GM19324 (cell line): Measurements from ENCODE around the gene SNX4.
"Not testable (repeated sequence)": the region's sequence is repeated elsewhere in the genome, so short reads cannot be mapped to it uniquely, and the experiment has no call there.

Experiments
- ATAC-seq: cut with Tn5 transposase; IDR thresholded peaks from one replicate; pipeline ENCODE4 v1.9.1; 2021; ENCODE audit warnings: mild to moderate bottlenecking, moderate library complexity; ENCODE audit not compliant: unreplicated experiment, low FRiP score

The SNX4 gene

DNA sequence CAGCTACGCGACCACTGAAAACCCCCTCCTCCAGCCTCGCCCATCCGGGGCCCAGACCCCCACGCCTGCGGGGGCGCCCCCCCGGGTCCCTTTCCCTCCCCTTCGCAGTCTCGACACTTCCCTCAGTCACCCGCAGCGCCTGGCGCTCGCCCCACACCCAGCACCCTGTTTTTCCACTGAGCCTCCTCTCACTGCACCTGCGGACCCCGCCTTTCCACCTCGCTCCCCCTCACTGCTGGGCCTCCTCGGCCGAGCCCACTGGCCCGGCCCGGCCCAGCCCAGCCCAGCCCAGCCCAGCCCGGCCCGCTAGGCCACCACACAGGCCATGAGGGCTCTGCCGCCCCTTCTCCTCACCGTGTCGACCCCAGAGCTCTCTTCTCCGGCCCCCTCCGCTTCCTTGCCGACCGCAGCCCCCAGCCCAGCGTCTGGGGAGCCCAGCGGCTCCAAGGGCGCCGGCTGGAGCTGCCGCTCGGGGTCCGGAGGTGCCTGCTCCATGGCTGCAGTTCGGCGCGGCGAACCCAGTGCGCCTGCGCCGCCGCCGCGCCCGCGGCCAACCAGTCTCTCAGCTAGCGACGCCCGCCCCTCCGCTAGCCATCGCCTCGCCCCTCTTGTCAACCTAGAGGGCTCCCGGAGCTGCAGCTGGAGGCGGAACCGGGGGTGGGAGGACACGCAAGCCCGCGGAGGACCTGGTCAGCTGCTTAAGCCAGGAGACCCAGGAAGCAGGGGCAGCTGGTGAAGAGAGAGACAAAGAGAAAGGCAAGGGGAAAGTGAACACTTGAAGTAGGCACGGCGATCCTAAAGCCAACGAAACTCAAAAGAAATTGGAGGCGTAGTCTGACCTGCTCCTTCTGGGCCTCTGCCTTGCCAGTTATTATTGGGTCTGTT is at the start of gene SNX4:
TSS of gene SNX4 (minus strand) at position 525 of the 885 bp plus-strand sequence. CDS start at position 495, 30 bp downstream.
- peak; percentile 87 for ATAC-seq

DNA sequence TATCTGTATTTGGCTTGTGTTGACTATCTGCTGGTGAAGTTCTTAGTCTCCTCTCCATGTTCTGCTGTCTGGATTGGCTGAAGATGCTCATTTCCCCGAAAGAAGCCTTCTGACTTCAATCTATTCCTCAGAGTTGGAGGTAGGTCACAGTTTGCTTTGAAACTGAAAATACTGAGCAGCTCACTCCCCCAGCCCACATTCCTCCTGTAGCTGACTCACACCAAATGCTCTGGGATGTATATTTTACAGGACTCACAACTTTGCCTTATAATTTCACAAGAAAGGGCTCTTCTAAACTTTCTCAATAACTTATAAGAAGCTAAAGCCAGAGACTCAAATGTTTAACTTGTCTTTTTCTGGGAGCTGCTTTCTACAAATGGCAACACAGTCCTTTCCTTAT is 36.3 kb upstream of the SNX4 start:
- ATAC-seq: no peak

DNA sequence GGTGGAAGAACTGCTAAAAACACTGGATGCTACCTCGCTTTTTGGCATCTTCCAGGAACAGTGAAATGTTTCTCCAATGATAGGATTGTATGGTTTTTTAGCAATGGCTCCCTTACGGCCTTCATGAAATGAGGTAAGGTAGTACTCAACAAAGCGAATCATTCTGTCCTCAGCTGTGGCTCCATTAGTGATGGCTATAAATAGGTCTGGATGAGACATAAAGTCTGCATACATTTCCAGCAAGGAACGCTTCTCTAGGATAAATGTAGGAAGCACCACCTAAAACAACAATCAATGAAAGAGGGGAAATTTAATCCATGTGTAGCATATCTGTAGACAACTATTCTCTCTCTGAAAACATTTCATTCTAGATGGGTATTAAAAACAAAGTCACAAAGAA is 32.4 kb upstream of the SNX4 start:
- ATAC-seq: no peak

DNA sequence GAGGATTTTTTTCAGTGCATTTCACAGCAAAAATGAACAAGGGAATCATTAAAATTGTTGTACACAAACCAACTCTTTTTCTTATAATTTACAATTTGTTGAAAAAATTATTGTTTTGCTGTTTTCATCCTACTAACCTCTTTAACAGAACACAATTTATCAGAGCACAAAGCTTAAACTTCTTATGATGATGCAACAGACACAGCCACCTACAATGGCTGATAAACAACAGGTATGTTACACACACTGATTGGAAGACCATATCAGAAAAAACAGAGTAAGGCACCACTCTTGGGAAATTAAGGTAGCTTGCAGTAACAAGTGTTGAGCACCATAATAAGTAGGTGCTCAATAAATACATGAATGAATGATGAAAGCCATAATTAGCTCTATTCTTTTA is 8.9 kb upstream of the SNX4 start:
- ATAC-seq: no peak

DNA sequence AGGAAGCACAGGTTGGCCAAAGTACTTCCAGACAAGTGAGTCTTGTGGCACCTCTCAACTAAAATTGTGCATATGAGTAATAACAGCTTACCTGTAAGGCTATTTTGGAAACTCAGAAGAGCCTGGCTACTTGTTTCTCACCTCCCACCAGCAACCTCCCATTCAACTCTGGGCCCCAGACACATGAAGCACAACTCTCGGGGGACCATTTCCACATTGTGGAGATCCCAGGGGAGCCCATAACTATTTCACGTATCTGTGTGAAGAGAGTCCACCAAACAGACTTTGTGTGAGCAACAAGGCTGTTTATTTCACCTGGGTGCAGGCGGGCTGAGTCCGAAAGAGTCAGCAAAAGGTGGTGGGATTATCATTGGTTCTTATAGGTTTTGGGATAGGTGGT is 5.2 kb upstream of the SNX4 start:
- no peak for ATAC-seq

DNA sequence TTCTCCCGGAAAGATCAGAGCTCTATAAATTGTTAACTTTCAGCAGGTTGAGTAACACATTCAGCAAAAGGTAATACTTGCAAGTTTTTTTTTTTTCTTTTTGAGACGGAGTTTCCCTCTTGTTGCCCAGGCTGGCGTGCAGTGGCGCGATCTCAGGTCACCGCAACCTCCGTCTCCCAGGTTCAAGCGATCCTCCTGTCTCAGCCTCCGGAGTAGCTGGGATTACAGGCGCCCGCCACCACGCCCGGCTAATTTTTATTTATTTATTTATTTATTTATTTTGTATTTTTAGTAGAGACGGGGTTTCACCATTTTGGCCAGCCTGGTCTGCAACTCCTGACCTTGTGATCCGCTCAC is 539 bp upstream of the SNX4 start:
- not testable (repeated sequence) for ATAC-seq

DNA sequence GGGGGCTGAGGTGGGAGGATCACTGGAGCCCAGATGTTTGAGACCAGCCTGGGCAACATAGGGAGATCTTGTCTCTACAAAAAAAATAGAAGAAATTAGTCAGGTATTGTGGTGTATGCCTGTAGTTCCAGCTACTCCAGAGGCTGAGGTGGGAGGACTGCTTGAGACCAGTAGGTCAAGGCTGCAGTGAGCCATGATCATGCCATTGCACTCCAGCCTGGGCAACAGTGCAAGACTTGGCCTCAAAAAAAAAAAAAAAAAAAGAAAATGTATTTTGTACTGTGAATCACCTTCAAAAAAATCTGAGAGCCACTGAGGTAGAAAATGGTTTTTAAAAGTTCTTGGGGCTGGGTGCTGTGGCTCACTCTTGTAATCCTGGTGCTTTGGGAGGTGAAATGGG is 4.6 kb downstream of the SNX4 start:
- ATAC-seq: no peak

DNA sequence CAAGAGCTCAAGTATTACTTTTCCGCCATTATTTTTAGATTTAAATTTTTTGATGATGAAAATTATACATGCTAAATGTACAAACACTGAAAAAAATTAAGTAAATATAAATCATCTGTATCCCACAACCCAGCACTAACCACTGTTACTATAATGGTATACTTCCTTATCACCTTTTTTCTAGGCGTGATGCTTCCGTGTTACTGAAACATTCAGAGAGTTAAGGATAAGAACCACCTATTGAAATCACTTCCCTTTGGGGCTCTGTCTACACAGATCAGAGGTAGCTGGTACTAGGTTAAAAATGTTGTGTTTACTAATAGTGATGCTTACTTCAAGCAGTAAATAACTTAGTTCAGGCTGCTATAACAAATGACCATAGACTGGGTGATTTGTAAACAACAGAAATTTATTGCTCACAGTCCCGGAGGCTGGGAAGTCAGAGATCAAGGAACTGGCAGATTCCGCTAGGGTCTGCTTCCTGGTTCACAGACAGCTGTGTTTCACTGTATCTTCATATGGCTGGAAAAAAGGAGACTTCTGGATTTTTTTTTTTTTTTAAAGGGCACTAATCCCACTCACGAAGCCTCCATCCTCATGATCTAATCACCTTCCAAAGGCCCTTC is 6.4 kb downstream of the SNX4 start:
- no peak for ATAC-seq

DNA sequence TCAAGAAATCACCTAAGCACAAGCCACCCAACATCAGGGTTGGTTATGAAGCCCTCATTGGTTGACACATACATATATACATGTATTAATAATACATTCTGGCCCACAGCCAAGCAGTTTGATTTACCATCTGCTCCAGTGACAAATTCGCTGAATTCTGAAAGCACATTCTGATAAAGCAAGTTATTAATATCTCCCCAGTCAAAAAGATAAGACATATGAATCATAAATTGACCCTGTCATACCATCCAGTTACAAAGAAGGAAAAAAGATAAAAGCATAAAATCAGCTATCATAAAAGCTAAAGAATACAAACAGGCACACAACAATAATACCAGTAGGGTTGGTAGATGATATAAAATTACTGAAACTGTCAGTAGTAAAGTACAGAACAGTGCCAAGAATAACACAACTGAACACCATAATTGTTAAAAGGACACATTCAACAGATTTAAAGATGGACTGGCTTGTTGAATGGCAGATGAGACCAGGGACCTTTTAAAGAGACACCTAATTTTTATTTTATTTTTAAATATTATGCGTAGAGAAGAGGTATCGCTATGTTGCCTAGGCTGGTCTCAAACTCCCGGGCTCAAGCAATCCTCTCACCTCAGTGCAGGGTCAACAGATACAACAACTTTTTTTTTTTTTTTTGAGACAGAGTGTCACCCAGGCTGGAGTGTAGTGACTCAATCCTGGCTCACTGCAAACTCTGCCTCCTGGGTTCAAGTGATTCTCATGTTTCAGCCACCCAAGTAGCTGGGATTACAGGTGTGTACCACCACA is 7.7 kb downstream of the SNX4 start:
- no peak for ATAC-seq

DNA sequence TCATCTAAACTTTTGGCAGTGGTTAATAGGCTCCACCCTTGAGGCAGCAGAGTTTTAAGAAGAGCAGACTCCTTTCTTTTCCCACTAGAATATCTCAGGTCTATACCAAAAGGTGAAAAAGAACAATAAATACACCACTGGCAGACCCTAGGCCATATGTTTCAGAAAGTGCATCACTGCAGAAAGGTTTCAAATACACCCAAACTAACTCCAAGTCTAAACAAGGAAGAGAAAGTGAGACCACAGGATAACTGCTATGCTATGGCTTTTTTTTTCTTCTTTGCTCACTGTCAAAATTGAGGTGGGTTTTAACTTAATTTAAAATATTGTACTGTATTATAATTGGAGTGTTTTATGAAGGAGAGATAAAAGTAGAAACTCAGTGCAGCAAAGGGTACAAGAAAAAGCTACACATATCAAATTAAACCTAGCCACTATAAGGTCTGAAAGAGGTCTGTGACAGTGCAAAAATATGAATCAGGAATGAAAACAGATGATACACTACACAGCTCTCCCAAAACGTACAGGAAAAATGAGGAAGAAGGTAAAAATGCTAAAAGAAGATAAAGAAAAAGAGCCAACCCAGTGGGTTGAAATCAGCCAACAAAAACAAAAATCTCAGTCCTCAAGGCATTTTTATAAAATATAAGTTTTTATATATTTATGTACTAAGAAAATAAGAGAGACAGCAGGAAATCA is 8.4 kb downstream of the SNX4 start:
- ATAC-seq: no peak

DNA sequence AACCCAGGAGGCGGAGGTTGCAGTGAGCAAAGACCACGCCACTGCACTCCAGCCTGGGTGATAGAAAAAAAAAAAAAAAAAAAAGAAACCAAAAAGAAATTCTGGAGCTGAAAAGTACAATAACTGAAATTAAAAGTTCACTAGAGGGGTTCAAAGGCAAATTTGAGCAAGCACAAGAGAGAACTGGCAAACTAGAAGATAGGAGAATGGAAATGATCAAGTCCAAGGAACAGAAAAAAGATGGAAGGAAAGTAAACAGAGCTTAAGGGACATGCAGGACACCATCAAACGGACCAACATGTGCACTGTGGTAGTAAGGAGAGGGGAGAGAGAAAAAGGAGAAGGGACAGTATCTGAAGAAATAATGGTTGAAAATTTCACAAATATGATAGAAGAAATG is 12.9 kb downstream of the SNX4 start:
- no peak for ATAC-seq

DNA sequence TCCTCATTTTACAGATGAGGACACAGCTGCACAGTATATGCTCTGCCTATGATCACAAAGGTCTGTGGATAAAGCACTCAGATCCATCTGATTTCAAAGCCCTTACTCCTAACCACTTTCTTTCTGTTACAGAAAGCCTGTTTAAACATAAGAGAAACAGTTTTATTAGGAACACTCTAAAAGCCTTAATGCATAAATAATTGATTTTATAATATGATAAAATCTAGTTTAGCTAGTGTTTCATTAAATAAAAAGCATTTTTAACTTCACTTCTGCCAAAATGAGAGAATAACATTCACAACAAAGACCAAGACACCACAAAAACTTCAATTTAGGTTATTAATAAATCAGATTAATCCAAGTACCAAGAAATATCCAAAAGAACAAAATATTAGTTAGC is 21.4 kb downstream of the SNX4 start:
- ATAC-seq: no peak

DNA sequence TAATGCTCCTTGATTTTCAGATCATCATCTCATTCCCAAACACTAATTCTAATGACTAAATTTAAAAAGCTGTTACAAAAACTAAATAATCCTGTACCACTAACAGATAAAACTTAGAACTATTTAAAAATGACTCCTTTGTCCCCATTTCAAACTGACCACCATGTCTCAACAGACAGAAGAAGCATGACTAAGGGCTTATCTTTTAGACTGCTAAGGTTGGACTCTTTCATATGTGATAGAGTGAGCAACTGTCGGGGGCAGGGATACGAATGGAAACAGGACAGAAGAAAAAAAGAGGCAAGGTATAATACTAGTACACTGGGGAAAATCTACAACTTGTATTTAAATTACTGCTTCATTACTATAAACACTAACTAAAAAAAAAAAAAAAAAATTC is 23.3 kb downstream of the SNX4 start:
- no peak for ATAC-seq

DNA sequence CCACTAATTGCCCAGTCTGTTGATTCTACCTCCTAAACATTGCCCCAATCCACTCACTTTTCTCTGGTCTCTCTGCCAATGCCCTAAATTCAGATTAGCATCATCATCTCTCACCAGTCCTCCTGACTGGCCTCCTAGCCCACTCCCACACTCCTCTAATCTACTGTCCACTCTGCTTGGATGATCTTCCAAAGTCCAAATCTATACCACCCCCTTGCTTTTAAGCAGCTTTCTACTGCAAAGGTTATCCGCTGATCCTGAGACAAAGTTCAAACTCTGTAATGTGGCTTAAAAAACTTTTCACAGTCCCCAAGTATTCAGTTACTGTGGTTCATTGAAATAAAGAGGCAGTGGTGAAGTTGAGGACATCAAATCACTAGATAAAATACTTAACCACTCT is 37.6 kb downstream of the SNX4 start:
- ATAC-seq: no peak

DNA sequence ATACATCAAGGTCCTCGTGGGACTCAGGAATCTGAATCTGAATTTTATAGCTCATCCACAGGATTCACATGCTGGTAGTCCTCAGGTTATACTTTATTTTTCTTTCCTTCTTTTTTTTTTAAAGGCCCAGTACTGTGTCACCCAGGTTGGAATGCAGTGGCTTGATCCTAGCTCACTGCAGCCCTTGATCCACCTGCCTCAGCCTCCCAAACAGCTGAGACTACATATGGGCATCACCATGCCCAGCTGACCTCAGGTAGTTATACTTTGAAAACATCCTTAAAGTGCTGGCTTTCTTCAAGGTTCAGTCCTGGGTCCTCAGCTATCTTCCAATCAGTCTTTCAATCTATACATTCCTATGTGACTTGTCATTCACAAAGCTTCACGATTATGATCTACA is 38.2 kb downstream of the SNX4 start:
- ATAC-seq: no peak

DNA sequence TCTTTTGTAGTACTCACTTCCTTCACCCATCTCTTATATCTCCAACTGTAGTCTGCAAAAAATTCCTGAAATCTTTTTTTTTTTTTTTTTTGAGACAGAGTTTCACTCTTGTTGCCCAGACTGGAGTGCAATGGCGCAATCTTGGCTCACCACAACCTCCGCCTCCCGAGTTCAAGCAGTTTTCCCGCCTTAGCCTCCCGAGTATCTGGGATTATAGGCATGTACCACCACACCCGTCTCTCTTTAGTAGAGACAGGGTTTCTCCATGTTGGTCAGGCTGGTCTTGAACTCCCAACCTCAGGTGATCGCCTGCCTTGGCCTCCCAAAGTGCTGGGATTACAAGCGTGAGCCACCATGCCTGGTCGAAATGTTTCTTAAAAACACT is 38.6 kb downstream of the SNX4 start:
- not testable (repeated sequence) for ATAC-seq

DNA sequence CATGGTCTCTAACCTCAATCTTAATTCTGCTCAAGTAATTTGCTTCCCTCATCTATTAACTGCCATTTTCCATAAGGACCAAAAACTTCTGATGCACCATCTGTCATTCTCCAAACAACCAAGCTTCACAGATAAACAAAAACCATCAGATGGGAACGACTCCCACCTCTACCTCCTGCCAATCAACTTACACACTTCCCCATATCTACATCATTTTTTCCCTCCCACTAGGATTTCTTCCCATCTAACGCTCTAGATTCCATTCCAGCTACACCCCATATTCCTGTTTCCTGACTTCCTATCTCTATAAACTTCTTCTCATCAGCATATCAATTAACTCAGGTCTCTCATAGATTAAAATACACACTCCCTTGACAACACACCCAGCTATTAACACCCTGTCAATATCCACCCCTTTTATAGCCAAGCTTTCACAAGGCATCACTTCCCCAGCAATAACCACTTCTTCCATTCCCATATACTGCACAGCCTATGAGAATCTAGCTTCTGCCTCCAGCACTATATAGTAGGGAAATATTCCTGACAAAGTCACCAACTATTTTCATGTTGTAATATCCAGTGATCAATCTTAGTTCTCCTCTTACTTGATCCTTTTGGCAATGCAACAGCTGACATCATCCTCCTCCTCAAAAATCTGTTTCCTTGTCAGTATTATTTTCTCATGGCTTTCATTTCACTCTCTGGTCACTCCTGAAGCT is 39.2 kb downstream of the SNX4 start:
- no peak for ATAC-seq

DNA sequence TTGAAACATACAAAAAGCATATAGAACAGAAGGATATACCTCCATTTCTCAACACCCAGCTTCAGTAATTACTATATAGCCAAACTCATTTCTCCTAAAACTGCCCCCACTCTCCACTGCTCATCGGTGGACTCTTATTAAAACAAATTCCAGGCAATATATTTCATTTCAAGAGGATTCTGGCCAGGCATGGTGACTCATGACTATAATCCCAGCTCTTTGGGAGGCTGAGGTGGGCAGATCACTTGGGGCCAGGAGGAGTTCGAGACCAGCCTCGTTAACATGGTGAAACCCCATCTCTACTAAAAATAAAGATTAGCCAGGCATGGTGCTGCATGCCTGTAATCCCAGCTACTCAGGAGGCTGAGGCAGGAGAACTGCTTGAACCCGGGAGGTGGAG is 40.9 kb downstream of the SNX4 start:
- ATAC-seq: no peak

DNA sequence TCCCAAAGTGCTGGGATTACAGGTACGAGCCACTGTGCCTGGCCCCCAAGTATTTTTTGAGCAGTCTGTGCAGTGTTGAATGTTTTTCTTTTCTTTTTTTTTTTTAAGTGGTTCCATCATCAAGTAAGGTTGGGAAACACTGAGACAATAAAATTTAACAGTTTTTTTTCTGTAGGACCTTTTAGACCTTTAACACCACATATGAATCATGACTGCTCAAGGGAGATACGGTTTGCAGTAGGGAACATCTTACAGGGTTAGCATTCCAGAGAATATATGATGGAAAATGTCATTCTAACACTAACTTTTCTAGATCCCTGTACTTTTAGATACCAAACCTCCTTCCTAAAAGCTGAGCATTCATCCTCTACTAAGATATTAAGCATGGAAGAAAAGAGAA is 41.7 kb downstream of the SNX4 start:
- ATAC-seq: no peak

DNA sequence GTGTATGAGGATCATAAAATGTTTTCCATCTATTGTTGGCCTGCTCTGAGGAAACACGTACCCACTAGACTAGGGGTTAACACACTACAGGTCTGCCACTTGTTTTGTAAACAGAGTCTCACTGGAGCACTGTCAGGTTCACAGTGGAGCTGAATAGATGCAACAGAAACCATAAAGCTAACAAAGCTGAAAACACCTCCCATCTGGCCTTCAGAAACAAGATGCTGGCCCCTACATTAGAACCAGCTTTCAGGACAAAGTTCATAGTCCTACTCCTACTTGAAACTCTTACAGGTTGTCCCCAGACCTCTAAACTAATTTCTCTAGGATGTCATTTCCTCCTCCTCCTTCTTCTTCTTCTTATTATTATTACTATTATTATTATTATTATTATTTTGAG is 42.3 kb downstream of the SNX4 start:
- ATAC-seq: no peak
